ENCODE measurements around the gene PDLIM3.
"Not testable (repeated sequence)": the region's sequence is repeated elsewhere in the genome, so short reads cannot be mapped to it uniquely, and the experiment has no call there.

PDLIM3 gene

DNA sequence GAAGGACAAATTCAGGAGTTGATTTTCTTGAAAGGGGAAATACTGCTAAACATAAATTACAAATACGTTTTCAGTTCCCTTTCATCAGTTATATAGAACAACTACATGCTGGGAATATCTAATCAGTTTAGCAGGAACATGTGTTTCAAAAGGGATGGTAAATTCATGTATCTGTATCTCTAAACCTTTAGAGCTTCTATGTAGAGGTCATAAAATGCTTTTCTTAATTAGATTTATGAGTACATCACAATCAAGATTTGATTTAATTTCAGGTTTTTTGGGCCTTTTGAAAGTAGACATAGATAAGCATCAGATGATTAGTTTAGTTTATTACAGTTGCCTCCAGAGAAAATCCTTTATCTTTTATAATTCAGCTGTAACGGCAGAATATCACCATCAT, 12.9 kb downstream of the PDLIM3 start:
- in situ Hi-C loops (cut with HindIII; ENCODE audit: low sequenced_read_pairs) = no loop called here

- in situ Hi-C loops (cut with HindIII; ENCODE audit: low sequenced_read_pairs) = no loop called here
Observed at GRCh38 chr4:185520119-185520518, 15.2 kb downstream of the PDLIM3 start.

GRCh38 chr4:185518494-185518893, 16.8 kb downstream of the PDLIM3 start:
- in situ Hi-C loops (cut with HindIII; ENCODE audit: low sequenced_read_pairs) = no loop called here

DNA sequence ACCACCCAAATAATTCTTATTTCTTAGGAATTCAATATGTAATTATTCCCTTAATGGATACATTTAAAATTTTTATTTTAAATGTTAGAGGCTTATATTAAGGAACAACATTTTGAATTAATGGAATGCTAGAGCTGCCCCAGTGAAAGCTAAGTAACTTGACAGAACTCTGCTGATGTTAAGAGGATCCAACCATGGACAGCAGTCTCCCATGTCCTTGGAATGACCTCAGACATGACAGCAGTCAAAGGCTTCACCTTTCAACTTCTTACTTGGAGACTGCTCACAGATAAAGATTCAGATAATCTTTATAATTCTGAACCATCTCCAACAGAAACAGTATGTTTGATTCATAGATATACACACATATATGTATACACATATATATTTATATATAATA, 17.2 kb downstream of the PDLIM3 start:
- in situ Hi-C loops (cut with HindIII; ENCODE audit: low sequenced_read_pairs) = no loop called here

- in situ Hi-C loops (cut with HindIII; ENCODE audit: low sequenced_read_pairs) = no loop called here
Observed at GRCh38 chr4:185515248-185515647, 20.1 kb downstream of the PDLIM3 start.

- in situ Hi-C loops (cut with HindIII; ENCODE audit: low sequenced_read_pairs) = no loop called here
Observed at GRCh38 chr4:185514182-185514697, 21.1 kb downstream of the PDLIM3 start.

- in situ Hi-C loops (cut with HindIII; ENCODE audit: low sequenced_read_pairs) = no loop called here
Observed at GRCh38 chr4:185513489-185514181, 21.7 kb downstream of the PDLIM3 start.

DNA sequence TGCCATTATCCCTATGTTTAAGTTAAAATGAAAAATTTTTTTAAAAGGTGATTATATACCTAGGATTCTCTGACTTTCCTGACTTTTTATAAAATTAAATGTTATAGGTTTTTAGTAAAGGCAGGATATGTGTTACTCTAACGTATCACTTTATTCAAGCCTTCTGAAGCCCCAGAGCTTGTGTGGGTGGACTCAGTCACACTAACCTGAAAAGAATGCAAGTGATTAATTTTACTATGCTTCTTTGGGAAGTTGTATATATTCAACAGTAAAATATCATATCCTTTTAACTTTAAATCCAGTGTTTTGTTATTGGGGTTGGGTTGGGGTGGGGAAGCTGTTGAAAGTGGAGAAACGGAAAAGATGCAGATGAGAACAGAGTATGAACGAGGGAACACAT, 22.8 kb downstream of the PDLIM3 start:
- in situ Hi-C loops (cut with HindIII; ENCODE audit: low sequenced_read_pairs) = no loop called here

GRCh38 chr4:185511243-185511642, 24.1 kb downstream of the PDLIM3 start:
- in situ Hi-C loops (cut with HindIII; ENCODE audit: low sequenced_read_pairs) = not testable (repeated sequence)

- in situ Hi-C loops (cut with HindIII; ENCODE audit: low sequenced_read_pairs) = no loop called here
Observed at GRCh38 chr4:185510806-185511205, 24.5 kb downstream of the PDLIM3 start.

GRCh38 chr4:185508181-185508580, 27.1 kb downstream of the PDLIM3 start:
- in situ Hi-C loops (cut with HindIII; ENCODE audit: low sequenced_read_pairs) = no loop called here

GRCh38 chr4:185506422-185506821, 28.9 kb downstream of the PDLIM3 start:
- in situ Hi-C loops (cut with HindIII; ENCODE audit: low sequenced_read_pairs) = no loop called here

- in situ Hi-C loops (cut with HindIII; ENCODE audit: low sequenced_read_pairs) = no loop called here
Observed at GRCh38 chr4:185504098-185505047, 30.9 kb downstream of the PDLIM3 start.

DNA sequence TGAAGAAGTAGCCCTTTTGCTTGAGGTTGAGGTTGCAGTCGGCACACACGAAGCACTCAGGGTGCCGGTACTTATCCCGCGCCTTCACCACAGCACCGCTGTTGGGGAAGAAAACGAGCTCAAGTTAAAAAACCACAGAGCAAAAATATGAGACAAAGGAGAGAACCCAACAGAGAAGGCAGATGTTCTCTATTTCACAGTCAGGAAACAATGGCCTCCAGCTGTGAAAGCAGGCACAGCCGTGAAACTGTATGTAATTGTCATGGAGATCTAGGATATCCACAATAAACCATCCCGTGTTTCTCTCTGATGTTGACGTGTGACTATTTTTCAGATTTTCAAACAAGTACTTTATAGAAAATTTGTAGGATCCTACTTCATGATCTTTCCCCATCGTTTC, 32.9 kb downstream of the PDLIM3 start:
- in situ Hi-C loops (cut with HindIII; ENCODE audit: low sequenced_read_pairs) = no loop called here

GRCh38 chr4:185500576-185500975, 34.7 kb downstream of the PDLIM3 start:
- in situ Hi-C loops (cut with HindIII; ENCODE audit: low sequenced_read_pairs) = no loop called here

DNA sequence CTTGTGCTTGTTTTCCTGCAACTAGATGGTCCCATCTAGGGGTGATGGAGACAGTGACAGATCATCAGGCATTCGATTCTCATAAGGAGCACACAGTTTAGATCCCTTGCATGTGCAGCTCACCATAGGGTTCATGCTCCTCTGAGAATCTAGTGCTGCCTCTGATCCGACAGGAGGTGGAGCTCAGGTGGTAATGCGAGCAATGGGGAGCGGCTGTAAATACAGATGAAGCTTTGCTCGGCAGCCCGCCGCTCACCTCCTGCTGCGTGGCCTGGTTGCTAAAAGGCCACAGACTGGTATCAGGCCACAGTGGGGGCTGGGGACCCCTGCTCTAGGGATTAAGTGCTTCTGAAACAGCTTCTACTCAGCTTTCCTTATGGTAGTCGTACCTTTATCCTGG, 35.3 kb downstream of the PDLIM3 start:
- in situ Hi-C loops (cut with HindIII; ENCODE audit: low sequenced_read_pairs) = no loop called here

- in situ Hi-C loops (cut with HindIII; ENCODE audit: low sequenced_read_pairs) = no loop called here
Observed at GRCh38 chr4:185488650-185489049, 46.7 kb downstream of the PDLIM3 start.

GRCh38 chr4:185481401-185481800, 53.9 kb downstream of the PDLIM3 start:
- in situ Hi-C loops (cut with HindIII; ENCODE audit: low sequenced_read_pairs) = no loop called here

DNA sequence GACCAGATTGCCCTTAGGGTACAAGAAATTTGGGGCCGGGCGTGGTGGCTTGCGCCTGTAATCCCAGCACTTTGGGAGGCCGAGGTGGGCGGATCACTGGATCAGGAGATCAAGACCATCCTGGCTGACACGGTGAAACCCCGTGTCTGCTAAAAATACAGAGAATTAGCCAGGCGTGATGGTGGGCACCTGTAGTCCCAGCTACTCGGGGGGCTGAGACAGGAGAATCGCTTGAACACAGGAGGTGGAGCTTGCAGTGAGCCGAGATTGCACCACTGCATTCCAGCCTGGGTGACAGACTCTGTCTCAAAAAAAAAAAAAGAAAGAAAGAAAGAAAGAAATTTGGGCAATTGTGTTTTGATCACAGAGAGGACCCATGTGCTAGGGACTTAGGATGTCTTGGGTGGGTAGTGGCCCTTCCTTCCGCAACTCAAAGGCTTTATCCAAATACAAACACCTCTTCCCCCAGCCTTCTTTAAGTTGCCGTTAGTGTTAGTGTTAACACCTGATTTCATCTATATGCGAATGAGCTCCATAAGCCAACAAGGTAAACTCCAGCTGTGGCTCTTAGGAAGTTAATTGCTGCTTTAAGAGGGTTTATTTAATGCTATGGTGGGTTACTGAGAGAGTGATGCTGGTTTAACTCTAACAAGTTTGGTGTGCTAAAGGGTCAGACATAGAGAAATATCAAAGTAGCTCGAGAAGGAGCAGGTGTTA, 55.1 kb downstream of the PDLIM3 start:
- in situ Hi-C loops (cut with HindIII; ENCODE audit: low sequenced_read_pairs) = no loop called here

- in situ Hi-C loops (cut with HindIII; ENCODE audit: low sequenced_read_pairs) = loop anchor here (5.0 kb wide), 1 partner anchor 118 kb away; no protein-coding TSS in a partner anchor
Observed at GRCh38 chr4:185479507-185479971, 55.8 kb downstream of the PDLIM3 start.

- in situ Hi-C loops (cut with HindIII; ENCODE audit: low sequenced_read_pairs) = loop anchor here (5.0 kb wide), 1 partner anchor 76 kb away; the partner anchor contains the start of genes ANKRD37 and LRP2BP
Observed at GRCh38 chr4:185473247-185473646, 62.1 kb downstream of the PDLIM3 start.

All from endothelial cell of hepatic sinusoid (primary cell).